Chondrocyte (in vitro differentiated cells): ENCODE data around the gene SMU1. TPM values are rescaled to one million over a fixed set of nuclear protein-coding genes. Genes with fewer than 3 reads are reported as not detected.

Experiments used
- DNase-seq: peaks from one replicate; pipeline ENCODE4 v3.0.0; 2021; ENCODE audit warnings: mixed read lengths, low spot score
- H3K27ac Mint-ChIP-seq: one replicate; pipeline ENCODE4 v1.8.0; 2021; ENCODE audit warnings: mild to moderate bottlenecking, moderate library complexity, mixed read lengths; ENCODE audit not compliant: unreplicated experiment
- H3K27me3 Mint-ChIP-seq: 2 replicates; pipeline ENCODE4 v1.8.0; 2021; ENCODE audit warnings: low read depth, mixed read lengths
- H3K36me3 Mint-ChIP-seq: 2 replicates; pipeline ENCODE4 v1.8.0; 2021; ENCODE audit warnings: low read depth, mixed read lengths
- H3K4me1 Mint-ChIP-seq: 2 replicates; pipeline ENCODE4 v1.8.0; 2021; ENCODE audit warnings: low read depth, mild to moderate bottlenecking, mixed read lengths
- H3K4me3 Mint-ChIP-seq: one replicate; pipeline ENCODE4 v1.8.0; 2021; ENCODE audit warnings: mild to moderate bottlenecking, moderate library complexity, mixed read lengths; ENCODE audit not compliant: unreplicated experiment
- H3K9me3 Mint-ChIP-seq: 2 replicates; pipeline ENCODE4 v1.8.0; 2021; ENCODE audit warnings: low read depth, mixed read lengths
- total RNA-seq: library from RNA; stranded (reverse); gene quantifications from 3 replicates; pipeline ENCODE4 v1.2.1, GENCODE V29; 2021
- TF ChIP-seq, protein P1 (sequence below): fragments of 200-600 bp; sonication (generic); IDR thresholded peaks from 2 replicates; pipeline ENCODE4 v1.5.0; 2021; ENCODE audit warnings: antibody characterized with exemption, mild to moderate bottlenecking, moderate library complexity

The SMU1 gene
- total RNA-seq, 1 donor from 2014 or later = 17.5 TPM

GRCh38 chr9:33082538-33083326, 6.3 kb upstream of the SMU1 start:
- H3K27me3 Mint-ChIP-seq = peaks cover 3% of the 10 kb centered on the region
- TF ChIP-seq, protein P1, sequence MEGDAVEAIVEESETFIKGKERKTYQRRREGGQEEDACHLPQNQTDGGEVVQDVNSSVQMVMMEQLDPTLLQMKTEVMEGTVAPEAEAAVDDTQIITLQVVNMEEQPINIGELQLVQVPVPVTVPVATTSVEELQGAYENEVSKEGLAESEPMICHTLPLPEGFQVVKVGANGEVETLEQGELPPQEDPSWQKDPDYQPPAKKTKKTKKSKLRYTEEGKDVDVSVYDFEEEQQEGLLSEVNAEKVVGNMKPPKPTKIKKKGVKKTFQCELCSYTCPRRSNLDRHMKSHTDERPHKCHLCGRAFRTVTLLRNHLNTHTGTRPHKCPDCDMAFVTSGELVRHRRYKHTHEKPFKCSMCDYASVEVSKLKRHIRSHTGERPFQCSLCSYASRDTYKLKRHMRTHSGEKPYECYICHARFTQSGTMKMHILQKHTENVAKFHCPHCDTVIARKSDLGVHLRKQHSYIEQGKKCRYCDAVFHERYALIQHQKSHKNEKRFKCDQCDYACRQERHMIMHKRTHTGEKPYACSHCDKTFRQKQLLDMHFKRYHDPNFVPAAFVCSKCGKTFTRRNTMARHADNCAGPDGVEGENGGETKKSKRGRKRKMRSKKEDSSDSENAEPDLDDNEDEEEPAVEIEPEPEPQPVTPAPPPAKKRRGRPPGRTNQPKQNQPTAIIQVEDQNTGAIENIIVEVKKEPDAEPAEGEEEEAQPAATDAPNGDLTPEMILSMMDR = no peak
- DNase-seq = peak; percentile 36
- no peaks in the 10 kb centered on the region for H3K9me3 Mint-ChIP-seq
- no peak overlapping the region for H3K4me3 Mint-ChIP-seq
- H3K27ac Mint-ChIP-seq = peak overlapping the region; percentile 32
- H3K36me3 Mint-ChIP-seq = peaks cover 2% of the 10 kb centered on the region
- H3K4me1 Mint-ChIP-seq = peaks cover 10% of the 10 kb centered on the region

DNA sequence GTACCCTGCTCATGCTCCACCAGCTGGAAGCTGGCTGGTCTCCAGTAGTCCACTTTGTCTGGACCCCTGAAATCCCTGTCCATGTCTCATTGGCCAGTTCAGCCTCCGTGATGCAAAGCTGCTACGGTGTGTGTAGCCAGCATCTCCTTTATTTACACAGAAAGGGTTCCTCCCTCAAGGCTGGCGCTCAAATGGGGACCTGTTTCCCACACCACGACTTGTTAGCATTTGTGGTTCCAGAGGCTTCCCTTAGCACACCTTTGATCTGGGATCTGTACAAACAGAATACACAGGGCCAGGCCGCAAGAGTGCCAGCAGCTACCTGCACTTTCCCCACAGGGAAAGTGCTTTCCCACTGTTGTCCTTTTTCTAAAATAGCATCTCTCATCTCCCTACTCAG, 5.7 kb upstream of the SMU1 start:
- Mint-ChIP-seq H3K27ac (no peak overlapping the region), H3K27me3 (no peaks in the 10 kb centered on the region), H3K4me1 (peaks cover 10% of the 10 kb centered on the region), H3K36me3 (no peaks in the 10 kb centered on the region), H3K9me3 (no peaks in the 10 kb centered on the region), H3K4me3 (no peak overlapping the region)
- DNase-seq = peak; percentile 24
- TF ChIP-seq, protein P1 = no peak

- H3K27me3 Mint-ChIP-seq = no peaks in the 10 kb centered on the region
- DNase-seq = no peak
- H3K4me1 Mint-ChIP-seq = peaks cover 15% of the 10 kb centered on the region
- no peak overlapping the region for H3K4me3 Mint-ChIP-seq
- H3K9me3 Mint-ChIP-seq = no peaks in the 10 kb centered on the region
- H3K36me3 Mint-ChIP-seq = no peaks in the 10 kb centered on the region
- H3K27ac Mint-ChIP-seq = no peak overlapping the region
- TF ChIP-seq, protein P1 = peak; percentile 99
Observed at GRCh38 chr9:33081128-33081851, 4.8 kb upstream of the SMU1 start.

DNA sequence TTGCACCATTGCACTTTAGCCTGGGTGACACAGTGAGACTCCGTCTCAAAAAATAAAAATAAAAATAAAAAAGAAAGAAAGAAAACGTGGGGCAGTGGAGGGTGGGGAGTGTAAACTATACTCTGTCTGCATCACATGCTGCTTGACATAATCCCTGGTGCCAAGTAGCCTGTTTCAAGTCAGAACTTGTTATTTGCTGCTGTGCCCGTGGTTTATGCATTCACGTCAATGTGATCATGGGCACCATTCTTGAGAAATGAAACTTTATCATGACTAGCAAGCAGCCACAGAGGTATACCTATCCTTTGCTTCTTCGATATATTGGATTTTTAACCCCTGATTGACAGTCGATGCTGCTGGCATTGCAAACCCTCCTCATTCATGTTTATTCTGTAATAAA, 4.1 kb upstream of the SMU1 start:
- TF ChIP-seq, protein P1 = no peak
- Mint-ChIP-seq H3K27ac (no peak overlapping the region), H3K36me3 (no peaks in the 10 kb centered on the region), H3K27me3 (no peaks in the 10 kb centered on the region), H3K9me3 (no peaks in the 10 kb centered on the region), H3K4me1 (peaks cover 20% of the 10 kb centered on the region), H3K4me3 (no peak overlapping the region)
- DNase-seq = no peak

DNA sequence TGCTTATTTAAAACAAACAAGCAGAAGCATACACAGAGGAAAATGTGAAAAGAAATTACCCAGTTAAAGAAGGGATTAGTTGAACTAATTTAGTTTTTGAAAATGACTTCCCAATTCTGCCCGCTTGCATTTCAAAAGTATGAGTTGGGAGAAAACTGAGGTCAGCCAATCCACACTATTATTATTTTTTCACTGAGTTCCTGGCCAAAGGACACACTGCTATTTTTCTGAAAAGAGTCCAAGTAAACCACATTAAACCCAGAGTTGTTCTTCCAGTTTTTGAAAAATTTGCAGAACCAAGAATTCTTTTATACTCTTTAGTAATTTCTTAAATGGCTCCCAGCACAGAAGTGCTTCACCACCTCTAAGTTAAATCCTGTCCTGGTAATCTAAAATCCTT, 7.5 kb downstream of the SMU1 start:
- Mint-ChIP-seq H3K4me3 (no peak overlapping the region), H3K36me3 (peaks cover 25% of the 10 kb centered on the region), H3K4me1 (peaks cover 22% of the 10 kb centered on the region), H3K27me3 (no peaks in the 10 kb centered on the region), H3K27ac (peak overlapping the region; percentile 67), H3K9me3 (no peaks in the 10 kb centered on the region)
- DNase-seq = no peak
- TF ChIP-seq, protein P1 = no peak
